HT-29 (cell line): Measurements from ENCODE around the gene RPUSD1. TPM values are rescaled to one million over a fixed set of nuclear protein-coding genes. Genes with fewer than 3 reads are reported as not detected.
"Not testable (repeated sequence)": the region's sequence is repeated elsewhere in the genome, so short reads cannot be mapped to it uniquely, and the experiment has no call there.

Experiments
- DNase-seq: peaks from one replicate; pipeline ENCODE4 v3.0.0-alpha.2; 2015; ENCODE audit warnings: low spot score
- total RNA-seq: library from RNA; depleted of rRNA; stranded (reverse); fragments of >200 nt; shearing (Covaris generic); gene quantifications from 2 replicates; pipeline ENCODE4 v1.2.3, GENCODE V29; 2014; rRNA removed

The RPUSD1 gene
- total RNA-seq = 147 and 148 TPM in 2 replicates

GRCh38 chr16:787978-788398, at the start of gene RPUSD1:
RPUSD1 (minus strand) TSS chr16:788381; CDS start chr16:787737, 644 bp downstream.
- DNase-seq = no peak

DNA sequence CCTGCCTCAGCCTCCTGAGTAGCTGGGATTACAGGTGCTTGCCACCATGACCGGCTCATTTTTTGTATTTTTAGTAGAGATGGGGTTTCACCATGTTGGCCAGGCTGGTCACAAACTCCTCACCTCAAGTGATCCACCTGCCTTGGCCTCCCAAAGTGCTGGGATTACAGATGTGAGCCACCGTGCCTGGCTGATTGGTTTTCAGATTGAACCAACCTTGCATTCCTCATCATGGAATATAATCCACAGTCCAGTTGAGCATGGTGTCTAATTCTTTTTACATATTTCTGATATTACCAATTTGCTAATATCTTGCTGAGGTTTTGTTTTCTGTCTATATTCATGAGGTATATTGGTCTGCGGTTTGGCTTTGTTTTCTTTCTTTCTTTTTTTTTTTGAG, 48.6 kb upstream of the RPUSD1 start:
- DNase-seq = not testable (repeated sequence)

- DNase-seq = no peak
Observed at GRCh38 chr16:836221-836620, 48.0 kb upstream of the RPUSD1 start.

- no peak for DNase-seq
Observed at GRCh38 chr16:835373-835772, 47.2 kb upstream of the RPUSD1 start.

DNA sequence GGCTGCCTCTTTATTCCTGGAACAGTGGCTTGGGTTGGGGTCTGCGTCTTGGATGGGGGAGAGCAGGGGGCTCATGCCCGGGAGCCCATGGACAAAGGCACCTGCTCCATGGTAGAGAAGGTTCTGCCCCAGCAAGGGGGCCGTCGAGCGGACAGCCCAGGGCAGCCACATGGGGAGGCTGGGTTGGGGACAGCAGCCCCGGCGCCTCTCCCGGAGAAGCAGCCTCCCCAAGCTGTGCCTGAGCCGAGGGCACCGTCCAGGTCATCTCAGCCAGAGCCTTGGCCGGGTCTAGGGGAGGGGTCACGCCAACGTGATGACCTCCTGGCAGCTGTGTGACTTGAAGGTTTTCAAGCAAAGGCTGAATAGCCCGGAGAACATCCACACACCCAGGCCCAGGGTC, 45.2 kb upstream of the RPUSD1 start:
- no peak for DNase-seq

- peak; percentile 30 for DNase-seq
Observed at GRCh38 chr16:832652-833336, 44.6 kb upstream of the RPUSD1 start.

- DNase-seq = no peak
Observed at GRCh38 chr16:831571-832413, 43.6 kb upstream of the RPUSD1 start.

DNA sequence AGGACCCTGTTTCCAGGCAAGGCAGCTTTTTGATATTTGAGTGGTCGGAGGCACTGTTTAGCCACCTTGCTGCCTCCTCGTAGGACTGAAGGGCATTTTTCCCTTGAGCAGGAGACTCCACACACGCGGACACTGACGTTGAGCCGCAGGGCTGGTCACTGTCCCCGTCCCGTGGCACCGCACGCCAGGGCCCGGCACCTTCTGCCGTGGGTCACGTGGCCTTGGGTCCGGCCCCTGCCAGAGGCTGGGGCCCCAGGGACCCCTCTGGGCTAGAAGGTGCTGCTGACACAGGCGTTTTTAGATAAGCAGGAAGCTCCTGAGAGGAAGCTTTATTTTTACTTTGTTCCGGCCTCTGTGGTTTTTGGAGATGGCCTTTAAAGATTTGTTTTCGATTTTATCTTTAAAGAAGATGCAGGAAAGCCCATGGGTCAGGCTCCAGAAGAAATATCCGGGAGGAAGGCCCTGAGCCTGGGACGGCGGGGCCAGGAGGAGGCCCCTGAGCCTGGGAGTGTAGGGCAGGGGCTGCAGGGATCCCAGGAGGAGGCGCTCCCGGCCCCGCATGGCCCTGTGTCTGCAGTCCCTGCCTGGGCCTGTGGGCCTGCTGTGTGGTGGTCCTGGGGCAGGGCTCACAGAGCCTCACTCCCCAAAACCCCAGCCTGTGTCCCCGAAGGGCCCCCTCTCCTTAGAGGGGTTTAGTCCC, 42.8 kb upstream of the RPUSD1 start:
- DNase-seq = no peak

GRCh38 chr16:830107-830870, 42.1 kb upstream of the RPUSD1 start:
- no peak for DNase-seq

- no peak for DNase-seq
Observed at GRCh38 chr16:828891-829290, 40.7 kb upstream of the RPUSD1 start.

DNA sequence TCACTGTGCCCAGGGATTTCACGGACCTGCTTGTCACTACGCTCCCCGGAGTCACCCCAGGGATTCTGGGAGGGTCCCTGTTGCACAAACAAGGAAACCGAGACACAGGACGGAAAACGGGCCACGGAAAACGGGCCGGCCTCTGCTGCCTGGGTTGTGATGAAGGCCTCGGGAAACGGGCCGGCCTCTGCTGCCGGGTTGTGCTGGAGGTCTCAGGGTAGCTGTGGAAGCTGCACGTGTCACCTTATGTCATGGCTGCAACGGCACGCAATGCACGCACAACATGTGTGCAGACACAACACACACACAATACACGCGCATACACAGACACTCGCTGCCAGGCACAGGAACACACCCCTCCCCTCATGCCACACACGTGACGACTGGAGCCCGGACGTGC, 39.3 kb upstream of the RPUSD1 start:
- DNase-seq = no peak

- DNase-seq = no peak
Observed at GRCh38 chr16:825341-826061, 37.3 kb upstream of the RPUSD1 start.

DNA sequence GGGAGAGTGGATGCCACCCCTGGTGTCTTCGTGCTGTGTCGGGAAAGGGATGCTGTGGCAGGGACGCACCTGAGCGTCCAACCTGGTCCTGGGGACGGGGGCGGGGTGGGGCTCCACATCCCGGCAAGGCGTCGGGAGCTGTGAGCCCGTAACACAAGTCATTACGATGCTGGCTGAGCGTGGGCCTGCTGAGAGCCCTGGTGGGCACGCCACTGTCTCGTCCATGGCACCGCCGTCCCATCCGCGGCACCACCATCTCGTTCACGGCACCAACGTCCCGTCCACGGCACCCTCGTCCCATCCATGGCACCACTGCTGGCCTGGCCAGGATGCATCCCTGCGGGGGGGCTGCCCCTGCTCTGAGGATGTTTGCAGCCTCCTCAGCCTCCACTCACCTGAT, 36.4 kb upstream of the RPUSD1 start:
- DNase-seq = no peak

DNA sequence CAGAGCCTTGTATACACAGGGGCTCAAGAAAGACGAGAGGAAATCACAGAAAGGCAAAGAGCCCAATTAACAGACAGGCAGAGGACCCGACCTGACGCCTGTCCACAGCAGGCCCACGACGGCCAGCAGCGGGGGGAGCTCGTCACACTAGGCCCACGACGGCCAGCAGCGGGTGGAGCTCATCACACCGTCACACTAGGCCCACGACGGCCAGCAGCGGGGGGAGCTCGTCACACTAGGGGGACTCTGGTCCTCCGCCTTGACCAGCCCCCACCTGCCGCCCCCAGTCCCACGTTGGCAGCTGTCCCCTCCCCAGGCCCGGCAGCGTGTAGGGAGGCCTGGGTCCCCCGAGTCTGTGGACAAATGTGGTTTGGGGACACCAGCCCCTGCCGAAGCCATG, 36.0 kb upstream of the RPUSD1 start:
- no peak for DNase-seq

DNA sequence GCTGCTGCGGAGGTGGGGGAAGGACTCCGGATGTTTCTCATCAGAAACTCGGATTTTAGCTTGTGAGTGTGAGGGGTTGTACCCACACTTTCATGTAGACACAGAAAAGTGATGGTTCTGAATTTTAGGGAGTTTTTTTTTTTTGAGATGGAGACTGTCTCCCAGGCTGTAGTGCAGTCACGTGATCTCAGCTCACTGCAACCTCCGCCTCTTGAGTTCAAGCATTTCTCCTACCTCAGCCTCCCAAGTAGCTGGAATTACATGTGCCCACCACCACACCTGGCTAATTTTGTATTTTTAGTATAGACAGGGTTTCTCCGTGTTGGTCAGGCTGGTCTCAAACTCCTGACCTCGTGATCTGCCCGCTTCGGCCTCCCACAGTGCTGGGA, 34.7 kb upstream of the RPUSD1 start:
- no peak for DNase-seq

- DNase-seq = no peak
Observed at GRCh38 chr16:822174-822908, 34.2 kb upstream of the RPUSD1 start.

DNA sequence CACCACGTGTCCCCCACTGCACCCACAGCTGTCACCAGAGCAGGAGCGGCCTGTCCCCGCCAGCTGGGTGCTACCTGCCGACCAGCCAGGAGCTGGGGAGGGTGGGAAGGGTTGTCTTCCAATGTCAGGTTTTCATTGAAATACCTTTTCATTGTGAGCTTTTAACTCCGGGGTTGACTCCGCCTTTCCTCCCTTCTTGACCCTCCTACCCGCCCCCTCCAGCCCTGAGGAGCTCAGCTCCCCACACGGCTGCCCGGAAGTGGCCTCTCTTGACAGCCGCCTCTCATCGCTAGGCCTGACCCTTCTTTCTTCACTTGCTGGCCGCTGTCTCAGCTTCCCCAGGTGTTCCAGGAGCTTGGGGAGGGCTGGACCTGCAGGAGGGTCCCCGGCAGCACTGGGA, 33.6 kb upstream of the RPUSD1 start:
- DNase-seq = no peak

GRCh38 chr16:820748-821147, 32.6 kb upstream of the RPUSD1 start:
- DNase-seq = no peak

DNA sequence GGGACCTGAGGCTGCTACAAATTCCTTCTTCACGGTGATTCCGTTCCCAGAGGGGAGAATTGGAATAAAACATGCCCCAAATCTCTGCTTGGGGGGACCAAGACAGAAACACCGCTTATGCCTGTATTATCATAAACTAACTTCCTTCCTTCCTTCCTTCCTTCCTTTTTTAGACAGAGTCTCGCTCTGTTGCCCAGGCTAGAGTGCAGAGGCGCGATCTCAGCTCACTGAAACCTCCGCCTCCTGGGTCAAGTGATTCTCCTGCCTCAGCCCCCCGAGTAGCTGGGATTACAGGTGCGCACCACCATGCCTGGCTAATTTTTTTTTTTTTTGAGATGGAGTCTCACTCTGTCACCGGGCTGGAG, 31.8 kb upstream of the RPUSD1 start:
- not testable (repeated sequence) for DNase-seq

DNA sequence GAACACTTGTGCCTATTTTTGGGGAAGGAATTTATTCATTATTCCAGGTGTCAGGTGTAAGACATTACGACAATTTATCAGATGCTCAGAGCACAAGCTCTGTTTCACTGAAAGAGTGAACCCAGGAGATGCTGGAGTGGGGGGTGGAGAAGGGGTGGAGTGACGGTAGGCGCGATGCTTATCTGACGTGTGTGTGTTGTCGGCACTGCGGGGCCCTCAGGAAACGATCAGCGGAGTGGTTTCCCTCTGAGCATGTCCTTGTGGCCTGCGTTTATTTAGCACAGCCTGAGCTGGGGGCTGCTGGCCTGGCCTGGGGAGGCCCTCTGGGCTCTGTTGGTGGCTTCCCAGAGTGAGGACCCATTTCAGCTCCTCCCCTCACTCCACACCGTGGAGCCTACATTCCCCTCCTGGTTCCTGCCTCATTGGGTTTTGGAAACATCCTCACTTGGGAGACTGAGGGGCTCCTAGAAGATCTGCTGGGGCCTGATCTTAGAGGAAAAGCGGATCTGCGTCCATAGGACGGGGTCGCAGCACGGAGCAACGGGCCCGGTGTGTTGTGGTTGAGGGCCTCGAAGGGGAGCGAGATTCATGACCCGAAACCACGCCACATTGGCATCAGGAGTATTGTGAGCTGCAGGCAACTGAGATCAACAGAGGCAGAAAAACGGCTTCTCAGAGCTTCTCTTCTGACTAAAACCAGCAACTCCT, 31.3 kb upstream of the RPUSD1 start:
- DNase-seq = no peak
